Ascending aorta (tissue), 2 donors: ENCODE results near the gene RNU6-7. TPM values are rescaled to one million over a fixed set of nuclear protein-coding genes. Genes with fewer than 3 reads are reported as not detected.

Experiments used
- DNase-seq, 2 donors: peaks; one replicate each; pipeline ENCODE4 v3.0.0-alpha.2; 2019; ENCODE audit warnings: low spot score in 2 of 2
- H3K27ac ChIP-seq, 2 donors: fragments of 200-600 bp; sonication (generic); one replicate each; pipeline ENCODE4 v1.5.1; 2016 to 2017; ENCODE audit warnings: mild to moderate bottlenecking in 1 of 2
- H3K27me3 ChIP-seq: fragments of 200-600 bp; sonication (generic); one replicate; pipeline ENCODE4 v1.5.1; 2017
- H3K36me3 ChIP-seq, 2 donors: fragments of 200-600 bp; sonication (generic); one replicate each; pipeline ENCODE4 v1.5.1; 2016
- H3K4me1 ChIP-seq, 2 donors: fragments of 200-600 bp; sonication (generic); one replicate each; pipeline ENCODE4 v1.5.1; 2016 to 2017; ENCODE audit warnings: mild to moderate bottlenecking in 1 of 2
- H3K4me3 ChIP-seq, 2 donors: fragments of 200-600 bp; sonication (generic); one replicate each; pipeline ENCODE4 v1.5.1; 2016 to 2017; ENCODE audit warnings: mild to moderate bottlenecking in 1 of 2
- H3K9me3 ChIP-seq, 2 donors: fragments of 200-600 bp; sonication (generic); one replicate each; pipeline ENCODE4 v1.5.1; 2016
- CTCF ChIP-seq, 3 experiments: fragments of 200-600 bp in 2 of 3; fragments of 450-650 bp in 1 of 3; sonication (generic) in 2 of 3; IDR thresholded peaks; one replicate each; pipeline ENCODE4 v1.5.1; 2016 to 2019; ENCODE audit warnings: antibody characterized with exemption in 3 of 3, mild to moderate bottlenecking in 1 of 3, moderate library complexity in 1 of 3
- intact Hi-C: fragments of 100-400 bp; cut with DNase I; formaldehyde crosslinking; loops from one replicate; pipeline ENCODE4 v1.15.1; 2023
- total RNA-seq: library from RNA; depleted of rRNA; stranded (reverse); fragments of >200 nt; gene quantifications from one replicate; pipeline ENCODE4 v1.1.0, GENCODE V29; 2016

Gene RNU6-7
- total RNA-seq, 1 donor from 2014 or later: not detected

GRCh38 chr14:32246751-32247150, 44.9 kb downstream of the RNU6-7 start:
- intact Hi-C loops: no loop called here
- Histone ChIP-seq H3K4me3 (no peak overlapping the region), H3K9me3 (no peaks in the 10 kb centered on the region), H3K27ac (no peak overlapping the region), H3K27me3 (no peaks in the 10 kb centered on the region), H3K36me3 (no peaks in the 10 kb centered on the region), H3K4me1 (no peaks in the 10 kb centered on the region)
- no peak for TF ChIP-seq CTCF (IDR thresholded peaks at IDR 0.05)
- DNase-seq: no peak

- Histone ChIP-seq H3K4me1 (no peaks in the 10 kb centered on the region), H3K9me3 (no peaks in the 10 kb centered on the region), H3K36me3 (no peaks in the 10 kb centered on the region), H3K27ac (no peak overlapping the region), H3K27me3 (no peaks in the 10 kb centered on the region), H3K4me3 (no peak overlapping the region)
- DNase-seq: no peak
- no peak for TF ChIP-seq CTCF (IDR thresholded peaks at IDR 0.05)
- intact Hi-C loops: no loop called here
Observed at GRCh38 chr14:32249371-32249770, 47.5 kb downstream of the RNU6-7 start.

GRCh38 chr14:32249780-32250179, 47.9 kb downstream of the RNU6-7 start:
- intact Hi-C loops: loop anchor here (5.0 to 10.0 kb wide), 4 partner anchors 185 to 737 kb away; partner anchors contain the start of gene NUBPL
- DNase-seq: no peak
- H3K36me3 ChIP-seq: no peaks in the 10 kb centered on the region
- no peak overlapping the region for H3K4me3 ChIP-seq
- no peak overlapping the region for H3K27ac ChIP-seq
- H3K27me3 ChIP-seq: no peaks in the 10 kb centered on the region
- H3K9me3 ChIP-seq: no peaks in the 10 kb centered on the region
- TF ChIP-seq CTCF (IDR thresholded peaks at IDR 0.05): no peak
- H3K4me1 ChIP-seq: no peaks in the 10 kb centered on the region

GRCh38 chr14:32250681-32251080, 48.8 kb downstream of the RNU6-7 start:
- TF ChIP-seq CTCF (IDR thresholded peaks at IDR 0.05): no peak
- intact Hi-C loops: loop anchor here (5.0 to 10.0 kb wide), 4 partner anchors 184 to 738 kb away; partner anchors contain the start of gene NUBPL
- no peaks in the 10 kb centered on the region for H3K27me3 ChIP-seq
- H3K27ac ChIP-seq: no peak overlapping the region
- no peaks in the 10 kb centered on the region for H3K9me3 ChIP-seq
- H3K4me1 ChIP-seq: peaks cover 0 to 6% of the 10 kb centered on the region in 2 donors
- no peak overlapping the region for H3K4me3 ChIP-seq
- no peaks in the 10 kb centered on the region for H3K36me3 ChIP-seq
- no peak for DNase-seq

GRCh38 chr14:32251530-32251929, 49.7 kb downstream of the RNU6-7 start:
- no peak overlapping the region for H3K27ac ChIP-seq
- H3K9me3 ChIP-seq: no peaks in the 10 kb centered on the region
- H3K36me3 ChIP-seq: no peaks in the 10 kb centered on the region
- no peak for DNase-seq
- no peak overlapping the region for H3K4me3 ChIP-seq
- intact Hi-C loops: loop anchor here (5.0 to 10.0 kb wide), 4 partner anchors 183 to 739 kb away; partner anchors contain the start of gene NUBPL
- no peaks in the 10 kb centered on the region for H3K27me3 ChIP-seq
- peaks cover 0 to 7% of the 10 kb centered on the region in 2 donors for H3K4me1 ChIP-seq
- no peak for TF ChIP-seq CTCF (IDR thresholded peaks at IDR 0.05)

Other genes starting within 250 kb of the RNU6-7 start
- 32.6 TPM for gene ARHGAP5, start 124.7 kb upstream of the RNU6-7 start, total RNA-seq
- gene RNU6-8, start 1.2 kb downstream of the RNU6-7 start, total RNA-seq: not detected
- 21.1 TPM for gene AKAP6, start 127.3 kb downstream of the RNU6-7 start, total RNA-seq